IMR-90 (cell line): Measurements from ENCODE around the gene MSI2. TPM values are rescaled to one million over a fixed set of nuclear protein-coding genes. Genes with fewer than 3 reads are reported as not detected.

Experiments
- ATAC-seq: fragments of 200-7000 bp; cut with Tn5 transposase; 2 replicates; pipeline ENCODE4 v1.9.1; 2020; ENCODE audit warnings: low read depth, mild to moderate bottlenecking, moderate library complexity
- BruUV-seq: library from RNA; stranded (reverse); fragments of 400-500 nt; replicated peaks from 2 replicates; lab custom pipeline; 2021; lab: Mats Ljungman, UMichigan
- CTCF ChIA-PET: fragments of 300-600 bp; formaldehyde crosslinking; extraction: SDS; loops from one replicate; lab custom pipeline; 2021; ENCODE audit warnings: antibody characterized with exemption; lab: Yijun Ruan, JAX
- POLR2A ChIA-PET: fragments of 300-600 bp; sonication (Branson Sonifier 250); formaldehyde crosslinking; loops from one replicate; lab custom pipeline; 2022; ENCODE audit warnings: antibody characterized with exemption; ENCODE audit not compliant: unreplicated experiment; lab: Charles Lee
- DNase-seq: peaks from one replicate; pipeline ENCODE4 v3.0.0; 2013
- H2AFZ ChIP-seq: replicated peaks from 2 replicates; pipeline ENCODE3; 2013; ENCODE audit warnings: low read length, mild to moderate bottlenecking; ENCODE audit not compliant: poor library complexity
- H2AK5ac ChIP-seq: 2 replicates; pipeline ENCODE4 v1.6.1; 2013; ENCODE audit warnings: low read depth, low read length, inconsistent platforms
- H2AK9ac ChIP-seq: replicated peaks from 2 replicates; pipeline ENCODE3; 2013; ENCODE audit warnings: mild to moderate bottlenecking, low read depth, low read length, moderate library complexity; ENCODE audit not compliant: poor library complexity
- H2BK120ac ChIP-seq: 2 replicates; pipeline ENCODE4 v1.6.1; 2013; ENCODE audit warnings: low read depth, low read length, inconsistent platforms
- H2BK15ac ChIP-seq: 3 replicates; pipeline ENCODE4 v1.6.1; 2013; ENCODE audit warnings: low read depth, low read length, inconsistent platforms
- H2BK20ac ChIP-seq: 2 replicates; pipeline ENCODE4 v1.6.1; 2013; ENCODE audit warnings: low read depth, mild to moderate bottlenecking, inconsistent platforms, low read length, moderate library complexity
- H2BK5ac ChIP-seq: 2 replicates; pipeline ENCODE4 v1.6.1; 2013; ENCODE audit warnings: mild to moderate bottlenecking, low read depth, low read length, inconsistent platforms; ENCODE audit not compliant: poor library complexity, severe bottlenecking
- H3K14ac ChIP-seq: replicated peaks from 2 replicates; pipeline ENCODE4 v1.6.1; 2013; ENCODE audit warnings: low read depth, low read length, inconsistent platforms
- H3K18ac ChIP-seq: 2 replicates; pipeline ENCODE4 v1.6.1; 2013; ENCODE audit warnings: low read depth, low read length, control low read depth
- H3K23ac ChIP-seq: 2 replicates; pipeline ENCODE4 v1.6.1; 2013; ENCODE audit warnings: low read depth, low read length, inconsistent platforms
- H3K27ac ChIP-seq: 2 replicates; pipeline ENCODE4 v1.5.1; 2013; ENCODE audit warnings: mild to moderate bottlenecking, control low read depth, low read length; ENCODE audit not compliant: insufficient read depth
- H3K27me3 ChIP-seq: 2 replicates; pipeline ENCODE4 v1.6.1; 2013; ENCODE audit warnings: low read length; ENCODE audit not compliant: control insufficient read depth, insufficient read depth
- H3K36me3 ChIP-seq: 2 replicates; pipeline ENCODE4 v1.6.1; 2013; ENCODE audit warnings: low read length, mixed read lengths; ENCODE audit not compliant: control insufficient read depth, insufficient read depth
- H3K4ac ChIP-seq: 2 replicates; pipeline ENCODE4 v1.6.1; 2013; ENCODE audit warnings: low read depth, low read length, inconsistent platforms
- H3K4me1 ChIP-seq: 2 replicates; pipeline ENCODE4 v1.6.1; 2013; ENCODE audit warnings: low read length, mixed read lengths; ENCODE audit not compliant: control insufficient read depth, insufficient read depth
- H3K4me2 ChIP-seq: 2 replicates; pipeline ENCODE4 v1.6.1; 2013; ENCODE audit warnings: low read depth, mild to moderate bottlenecking, control low read depth, low read length, moderate library complexity
- H3K4me3 ChIP-seq: 2 replicates; pipeline ENCODE4 v1.5.1; 2013; ENCODE audit warnings: low read depth, mild to moderate bottlenecking, control low read depth, low read length, moderate library complexity; ENCODE audit not compliant: insufficient read depth
- H3K56ac ChIP-seq: 2 replicates; pipeline ENCODE4 v1.6.1; 2013; ENCODE audit warnings: low read length, inconsistent platforms; ENCODE audit not compliant: insufficient read depth; ENCODE audit errors: extremely low read depth
- H3K79me1 ChIP-seq, 2 experiments: 2 replicates each; pipeline ENCODE4 v1.6.1; 2013; ENCODE audit warnings: low read length in 2 of 2, inconsistent platforms in 1 of 2, low read depth in 1 of 2
- H3K9ac ChIP-seq: 2 replicates; pipeline ENCODE4 v1.6.1; 2013; ENCODE audit warnings: low read depth, low read length, control low read depth
- H3K9me1 ChIP-seq: 2 replicates; pipeline ENCODE4 v1.6.1; 2013; ENCODE audit warnings: low read length, inconsistent platforms; ENCODE audit not compliant: insufficient read depth
- H3K9me3 ChIP-seq: 2 replicates; pipeline ENCODE4 v1.6.1; 2013; ENCODE audit warnings: low read length; ENCODE audit not compliant: control insufficient read depth, insufficient read depth
- H4K20me1 ChIP-seq: 2 replicates; pipeline ENCODE4 v1.6.1; 2013; ENCODE audit warnings: low read length, inconsistent platforms; ENCODE audit not compliant: insufficient read depth
- H4K5ac ChIP-seq: 2 replicates; pipeline ENCODE4 v1.6.1; 2013; ENCODE audit warnings: mild to moderate bottlenecking, low read depth, low read length, control low read depth
- H4K8ac ChIP-seq, 2 experiments: 2 replicates each; pipeline ENCODE4 v1.6.1; 2013; ENCODE audit warnings: low read depth in 2 of 2, low read length in 2 of 2, control low read depth in 1 of 2, inconsistent platforms in 1 of 2
- H4K91ac ChIP-seq: 2 replicates; pipeline ENCODE4 v1.6.1; 2013; ENCODE audit warnings: low read depth, low read length, inconsistent platforms; ENCODE audit not compliant: insufficient read depth
- BHLHE40 ChIP-seq: fragments of 150-350 bp; IDR thresholded peaks from 2 replicates; pipeline ENCODE4 v1.6.1; 2016; ENCODE audit warnings: mild to moderate bottlenecking, low read depth, low read length
- CEBPB ChIP-seq: IDR thresholded peaks from 2 replicates; pipeline ENCODE4 v1.6.1; 2012; ENCODE audit warnings: low read depth, low read length, improper control_type of control experiment
- CHD1 ChIP-seq: IDR thresholded peaks from 2 replicates; pipeline ENCODE4 v1.6.1; 2012; ENCODE audit warnings: low read depth, low read length, improper control_type of control experiment
- FOS ChIP-seq: fragments of 150-350 bp; IDR thresholded peaks from 2 replicates; pipeline ENCODE4 v1.6.1; 2016; ENCODE audit warnings: low read depth, low read length
- MAFK ChIP-seq: IDR thresholded peaks from 2 replicates; pipeline ENCODE4 v1.6.1; 2012; ENCODE audit warnings: low read depth, low read length, improper control_type of control experiment
- MAZ ChIP-seq: IDR thresholded peaks from 2 replicates; pipeline ENCODE4 v1.6.1; 2012; ENCODE audit warnings: low read depth, mild to moderate bottlenecking, low read length, improper control_type of control experiment, moderate library complexity, borderline replicate concordance
- MXI1 ChIP-seq: IDR thresholded peaks from 2 replicates; pipeline ENCODE4 v1.6.1; 2012; ENCODE audit warnings: low read depth, mild to moderate bottlenecking, low read length, moderate library complexity, borderline replicate concordance
- NFE2L2 ChIP-seq: fragments of 150-350 bp; IDR thresholded peaks from 2 replicates; pipeline ENCODE4 v1.6.1; 2016; ENCODE audit warnings: low read depth, mild to moderate bottlenecking, low read length
- POLR2A ChIP-seq: IDR thresholded peaks from 2 replicates; pipeline ENCODE4 v1.6.1; 2012; ENCODE audit warnings: mild to moderate bottlenecking, low read depth, low read length
- RAD21 ChIP-seq: IDR thresholded peaks from 2 replicates; pipeline ENCODE4 v1.6.1; 2012; ENCODE audit warnings: low read length, improper control_type of control experiment
- RCOR1 ChIP-seq: IDR thresholded peaks from 2 replicates; pipeline ENCODE4 v1.6.1; 2012; ENCODE audit warnings: mild to moderate bottlenecking, low read length, improper control_type of control experiment; ENCODE audit not compliant: insufficient replicate concordance
- RFX5 ChIP-seq: IDR thresholded peaks from 2 replicates; pipeline ENCODE4 v1.8.0; 2012; ENCODE audit warnings: low read depth, mild to moderate bottlenecking, low read length, moderate library complexity
- SMC3 ChIP-seq: fragments of 150-350 bp; IDR thresholded peaks from 2 replicates; pipeline ENCODE4 v1.6.1; 2016; ENCODE audit warnings: low read depth, mild to moderate bottlenecking, antibody characterized with exemption, low read length, moderate library complexity
- WGBS, 2 experiments: methylation state at CpG; one replicate each; pipeline versions ENCODE4 v1.1.5 to v1.1.7; 2013; ENCODE audit warnings: missing lambda C conversion rate in 2 of 2; ENCODE audit not compliant: insufficient read length in 1 of 2; ENCODE audit errors: extremely low coverage in 2 of 2; 5-methylcytosine and 5-hydroxymethylcytosine counted together
- dilution Hi-C: fragments of 300-500 bp; cut with HindIII; formaldehyde crosslinking; loops from one replicate; pipeline ENCODE4 v1.14.3; 2018; ENCODE audit warnings: low sequenced_read_pairs; ENCODE audit not compliant: unreplicated experiment
- in situ Hi-C: fragments of 300-500 bp; cut with MboI; formaldehyde crosslinking; loops from 3 replicates; pipeline ENCODE4 v1.14.3; 2019; ENCODE audit warnings: low sequenced_read_pairs, inconsistent platforms, mixed read lengths
- intact Hi-C: fragments of 100-400 bp; cut with micrococcal nuclease; formaldehyde crosslinking; loops from 2 replicates; pipeline ENCODE4 v1.10.0; 2022
- polyA plus RNA-seq, 3 experiments: library from polyadenylated mRNA; depleted of rRNA; stranded (reverse); fragments of >200 nt; gene quantifications; 2 replicates each; pipeline ENCODE4 v1.2.3, GENCODE V29; 2012; ENCODE audit warnings: low replicate concordance in 1 of 3
- total RNA-seq: library from RNA; depleted of rRNA; stranded (reverse); fragments of >200 nt; gene quantifications from 2 replicates; pipeline ENCODE4 v1.2.3, GENCODE V29; 2012
- TF ChIP-seq, protein P1 (sequence below): fragments of 150-350 bp; IDR thresholded peaks from 2 replicates; pipeline ENCODE4 v1.6.1; 2016; ENCODE audit warnings: low read depth, mild to moderate bottlenecking, low read length, moderate library complexity, borderline replicate concordance
- TF ChIP-seq, protein P2 (sequence below): conservative IDR thresholded peaks from 2 replicates; pipeline ENCODE4 v1.5.1; 2012; ENCODE audit warnings: mild to moderate bottlenecking, low read depth, low read length, improper control_type of control experiment
- TF ChIP-seq, protein P3 (sequence below): fragments of 150-350 bp; IDR thresholded peaks from 2 replicates; pipeline ENCODE4 v1.6.1; 2017; ENCODE audit warnings: mild to moderate bottlenecking, antibody characterized with exemption, low read length, low read depth

MSI2 gene
- total and polyA plus RNA-seq, 2 of the 4 experiments (the other 2 are of a cell fraction): 13.0 to 16.0 TPM

DNA sequence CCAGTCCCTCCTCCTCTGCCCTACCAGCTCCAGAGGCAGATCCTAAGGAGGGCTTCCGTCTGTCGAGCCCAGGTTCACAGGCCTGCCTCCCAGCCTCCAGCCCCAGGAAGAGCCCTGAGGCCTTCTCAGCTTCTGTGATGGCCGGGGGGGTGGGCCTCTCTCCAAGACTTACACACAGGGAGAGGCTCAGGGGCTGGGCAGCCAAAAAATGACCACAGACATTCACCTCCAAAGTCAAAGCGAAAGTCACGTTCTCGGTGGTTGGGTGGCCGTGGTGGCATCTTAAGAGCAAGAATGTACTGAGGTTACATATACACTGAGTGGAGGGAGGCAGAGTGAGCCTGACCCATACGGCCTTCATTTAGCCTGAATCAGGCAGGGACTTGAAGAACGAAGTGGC is 369.6 kb downstream of the MSI2 start:
- Histone ChIP-seq H2AK9ac (no peak overlapping the region), H3K36me3 (no peaks in the 10 kb centered on the region), H4K8ac (no peak overlapping the region), H3K9ac (no peak overlapping the region), H3K27me3 (no peaks in the 10 kb centered on the region), H2BK5ac (no peak overlapping the region), H2BK15ac (no peak overlapping the region), H3K4ac (no peak overlapping the region; the same call in 1 of the 2 replicates), H3K4me2 (no peak overlapping the region), H2BK20ac (no peak overlapping the region), H3K18ac (no peak overlapping the region), H4K91ac (no peak overlapping the region), H3K27ac (no peak overlapping the region), H3K9me3 (no peaks in the 10 kb centered on the region), H3K4me1 (peaks cover 10% of the 10 kb centered on the region), H3K9me1 (peaks cover 24% of the 10 kb centered on the region; the same call in 1 of the 2 replicates), H4K5ac (no peak overlapping the region), H3K56ac (no peak overlapping the region), H2AFZ (no peak overlapping the region), H2BK120ac (no peak overlapping the region), H2AK5ac (no peak overlapping the region; the same call in 1 of the 2 replicates), H3K14ac (no peak overlapping the region), H3K79me1 (peaks cover 0 to 4% of the 10 kb centered on the region in 2 experiments; a peak in 1 of 4 replicates), H3K23ac (no peak overlapping the region), H4K20me1 (no peaks in the 10 kb centered on the region), H3K4me3 (no peak overlapping the region)
- intact Hi-C loops (no loop called here), dilution Hi-C loops (no loop called here), in situ Hi-C loops (no loop called here)
- DNase-seq (no peak), ATAC-seq (no peak)
- 100% methylated on average over 3 of the region's 9 CpGs; no CpG with 5 or more reads in 1 of the 2 experiments for WGBS, 2 experiments
- POLR2A ChIA-PET: no interaction called here
- BruUV-seq: no TSS peak
- CTCF ChIA-PET: no interaction called here
- TF ChIP-seq CHD1 (no peak), MXI1 (no peak), SMC3 (no peak), RFX5 (no peak), FOS (no peak), RCOR1 (no peak), MAZ (no peak), CEBPB (no peak), POLR2A (no peak), BHLHE40 (no peak), RAD21 (no peak), NFE2L2 (no peak), MAFK (no peak)
- TF ChIP-seq, protein P1, sequence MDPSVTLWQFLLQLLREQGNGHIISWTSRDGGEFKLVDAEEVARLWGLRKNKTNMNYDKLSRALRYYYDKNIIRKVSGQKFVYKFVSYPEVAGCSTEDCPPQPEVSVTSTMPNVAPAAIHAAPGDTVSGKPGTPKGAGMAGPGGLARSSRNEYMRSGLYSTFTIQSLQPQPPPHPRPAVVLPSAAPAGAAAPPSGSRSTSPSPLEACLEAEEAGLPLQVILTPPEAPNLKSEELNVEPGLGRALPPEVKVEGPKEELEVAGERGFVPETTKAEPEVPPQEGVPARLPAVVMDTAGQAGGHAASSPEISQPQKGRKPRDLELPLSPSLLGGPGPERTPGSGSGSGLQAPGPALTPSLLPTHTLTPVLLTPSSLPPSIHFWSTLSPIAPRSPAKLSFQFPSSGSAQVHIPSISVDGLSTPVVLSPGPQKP: no peak
- TF ChIP-seq, protein P2, sequence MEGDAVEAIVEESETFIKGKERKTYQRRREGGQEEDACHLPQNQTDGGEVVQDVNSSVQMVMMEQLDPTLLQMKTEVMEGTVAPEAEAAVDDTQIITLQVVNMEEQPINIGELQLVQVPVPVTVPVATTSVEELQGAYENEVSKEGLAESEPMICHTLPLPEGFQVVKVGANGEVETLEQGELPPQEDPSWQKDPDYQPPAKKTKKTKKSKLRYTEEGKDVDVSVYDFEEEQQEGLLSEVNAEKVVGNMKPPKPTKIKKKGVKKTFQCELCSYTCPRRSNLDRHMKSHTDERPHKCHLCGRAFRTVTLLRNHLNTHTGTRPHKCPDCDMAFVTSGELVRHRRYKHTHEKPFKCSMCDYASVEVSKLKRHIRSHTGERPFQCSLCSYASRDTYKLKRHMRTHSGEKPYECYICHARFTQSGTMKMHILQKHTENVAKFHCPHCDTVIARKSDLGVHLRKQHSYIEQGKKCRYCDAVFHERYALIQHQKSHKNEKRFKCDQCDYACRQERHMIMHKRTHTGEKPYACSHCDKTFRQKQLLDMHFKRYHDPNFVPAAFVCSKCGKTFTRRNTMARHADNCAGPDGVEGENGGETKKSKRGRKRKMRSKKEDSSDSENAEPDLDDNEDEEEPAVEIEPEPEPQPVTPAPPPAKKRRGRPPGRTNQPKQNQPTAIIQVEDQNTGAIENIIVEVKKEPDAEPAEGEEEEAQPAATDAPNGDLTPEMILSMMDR: no peak
- TF ChIP-seq, protein P3, sequence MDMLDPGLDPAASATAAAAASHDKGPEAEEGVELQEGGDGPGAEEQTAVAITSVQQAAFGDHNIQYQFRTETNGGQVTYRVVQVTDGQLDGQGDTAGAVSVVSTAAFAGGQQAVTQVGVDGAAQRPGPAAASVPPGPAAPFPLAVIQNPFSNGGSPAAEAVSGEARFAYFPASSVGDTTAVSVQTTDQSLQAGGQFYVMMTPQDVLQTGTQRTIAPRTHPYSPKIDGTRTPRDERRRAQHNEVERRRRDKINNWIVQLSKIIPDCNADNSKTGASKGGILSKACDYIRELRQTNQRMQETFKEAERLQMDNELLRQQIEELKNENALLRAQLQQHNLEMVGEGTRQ: no peak
